HG03045 (cell line): ENCODE measurements around the gene GJB3.
"Not testable (repeated sequence)": the region's sequence is repeated elsewhere in the genome, so short reads cannot be mapped to it uniquely, and the experiment has no call there.

Experiments used
- ATAC-seq: cut with Tn5 transposase; IDR thresholded peaks from one replicate; pipeline ENCODE4 v1.9.1; 2021; ENCODE audit warnings: mild to moderate bottlenecking, moderate library complexity; ENCODE audit not compliant: unreplicated experiment

GJB3 gene

DNA sequence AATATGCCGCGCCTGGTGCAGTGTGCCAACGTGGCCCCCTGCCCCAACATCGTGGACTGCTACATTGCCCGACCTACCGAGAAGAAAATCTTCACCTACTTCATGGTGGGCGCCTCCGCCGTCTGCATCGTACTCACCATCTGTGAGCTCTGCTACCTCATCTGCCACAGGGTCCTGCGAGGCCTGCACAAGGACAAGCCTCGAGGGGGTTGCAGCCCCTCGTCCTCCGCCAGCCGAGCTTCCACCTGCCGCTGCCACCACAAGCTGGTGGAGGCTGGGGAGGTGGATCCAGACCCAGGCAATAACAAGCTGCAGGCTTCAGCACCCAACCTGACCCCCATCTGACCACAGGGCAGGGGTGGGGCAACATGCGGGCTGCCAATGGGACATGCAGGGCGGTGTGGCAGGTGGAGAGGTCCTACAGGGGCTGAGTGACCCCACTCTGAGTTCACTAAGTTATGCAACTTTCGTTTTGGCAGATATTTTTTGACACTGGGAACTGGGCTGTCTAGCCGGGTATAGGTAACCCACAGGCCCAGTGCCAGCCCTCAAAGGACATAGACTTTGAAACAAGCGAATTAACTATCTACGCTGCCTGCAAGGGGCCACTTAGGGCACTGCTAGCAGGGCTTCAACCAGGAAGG, 4.3 kb downstream of the GJB3 start:
- no peak for ATAC-seq

- no peak for ATAC-seq
Observed at GRCh38 chr1:34785875-34786470, 5.0 kb downstream of the GJB3 start.

DNA sequence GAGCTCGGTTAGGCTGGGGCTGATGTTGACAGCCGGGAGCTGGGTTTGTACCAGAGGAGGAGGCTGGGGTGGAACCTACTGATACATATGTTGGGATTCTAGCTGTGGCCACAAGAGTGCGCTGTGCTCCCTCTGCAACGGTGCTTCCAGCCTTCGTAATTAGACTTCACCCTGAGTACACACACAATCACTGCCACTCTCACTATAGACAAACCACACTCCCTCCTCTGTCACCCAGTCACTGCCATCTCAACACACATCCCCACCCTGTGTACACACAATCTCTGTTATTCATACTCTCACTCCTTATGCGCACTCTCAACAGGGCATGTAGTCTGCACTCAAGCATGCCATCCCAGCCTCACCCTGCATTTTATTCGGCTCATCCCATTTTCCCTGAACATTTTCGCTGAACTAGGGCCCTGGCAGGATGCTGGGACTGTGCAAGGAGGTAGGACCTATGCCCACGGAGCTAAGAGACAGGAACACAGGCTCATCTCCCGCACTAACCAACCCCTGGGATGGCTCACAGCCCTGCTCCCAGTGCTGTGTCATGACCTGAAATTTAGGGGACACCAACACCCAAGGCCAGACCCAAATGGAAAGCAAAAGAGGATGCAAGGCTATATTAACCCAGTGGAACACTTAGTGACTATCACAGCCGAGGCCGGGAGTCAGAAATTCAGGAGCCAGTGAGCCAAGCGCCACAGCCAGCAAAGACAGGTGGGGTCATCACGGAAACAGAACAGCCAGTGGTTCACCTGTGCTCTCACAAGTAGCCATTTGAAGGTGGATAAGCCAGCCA, 5.7 kb downstream of the GJB3 start:
- ATAC-seq: peak; percentile 59

- ATAC-seq: no peak
Observed at GRCh38 chr1:34787461-34788420, 6.7 kb downstream of the GJB3 start.

DNA sequence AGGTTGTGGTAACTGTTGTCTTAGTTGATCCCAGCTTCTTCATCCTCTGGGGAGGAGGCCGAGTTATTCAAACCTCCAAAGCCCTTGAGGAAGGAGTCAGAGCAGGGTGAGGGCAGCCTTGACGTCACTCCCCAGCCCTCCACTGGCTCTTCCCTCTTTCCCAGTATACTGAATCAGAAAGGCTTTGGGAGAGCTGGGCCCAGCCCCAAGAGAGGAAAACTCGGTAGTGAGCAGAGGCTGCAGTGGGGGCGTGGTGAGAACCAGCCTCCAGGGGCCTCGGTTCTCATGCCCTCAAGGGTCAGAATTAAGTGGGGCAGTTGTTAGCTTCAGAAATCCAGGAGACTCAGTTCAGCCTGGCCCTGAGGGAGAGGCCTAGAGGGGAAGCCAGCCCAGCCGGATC, 10.0 kb downstream of the GJB3 start:
- ATAC-seq: no peak

- no peak for ATAC-seq
Observed at GRCh38 chr1:34792424-34792823, 11.4 kb downstream of the GJB3 start.

GRCh38 chr1:34792868-34793727, 12.1 kb downstream of the GJB3 start, which contains the start of gene GJA4:
Gene GJA4 (plus strand): TSS chr1:34792999. CDS start chr1:34794214, 1,215 bp downstream.
- no peak for ATAC-seq

GRCh38 chr1:34794001-34794789, 13.2 kb downstream of the GJB3 start:
- ATAC-seq: no peak

DNA sequence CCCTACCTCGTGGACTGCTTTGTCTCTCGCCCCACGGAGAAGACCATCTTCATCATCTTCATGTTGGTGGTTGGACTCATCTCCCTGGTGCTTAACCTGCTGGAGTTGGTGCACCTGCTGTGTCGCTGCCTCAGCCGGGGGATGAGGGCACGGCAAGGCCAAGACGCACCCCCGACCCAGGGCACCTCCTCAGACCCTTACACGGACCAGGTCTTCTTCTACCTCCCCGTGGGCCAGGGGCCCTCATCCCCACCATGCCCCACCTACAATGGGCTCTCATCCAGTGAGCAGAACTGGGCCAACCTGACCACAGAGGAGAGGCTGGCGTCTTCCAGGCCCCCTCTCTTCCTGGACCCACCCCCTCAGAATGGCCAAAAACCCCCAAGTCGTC, 13.8 kb downstream of the GJB3 start:
- ATAC-seq: no peak

- no peak for ATAC-seq
Observed at GRCh38 chr1:34795916-34796315, 14.9 kb downstream of the GJB3 start.

GRCh38 chr1:34796990-34797389, 16.0 kb downstream of the GJB3 start:
- no peak for ATAC-seq

DNA sequence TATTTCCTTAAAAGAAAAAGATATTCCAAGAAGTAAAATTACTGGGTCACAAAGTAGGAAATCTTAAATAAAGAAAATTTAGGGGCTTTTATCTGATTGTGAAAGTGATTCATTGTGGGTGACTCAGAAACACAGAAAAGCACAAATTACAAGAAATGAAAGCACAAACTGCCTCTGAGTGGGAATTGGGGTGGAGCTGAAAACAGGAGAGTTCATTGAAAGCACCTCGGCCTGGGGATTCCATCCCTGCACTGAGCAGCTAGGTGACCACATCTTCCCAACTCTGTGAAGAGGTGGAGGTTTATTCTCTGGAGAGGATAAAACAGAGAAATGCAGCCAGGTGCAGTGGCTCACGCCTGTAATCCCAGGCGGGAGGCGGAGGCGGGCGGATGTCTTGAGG, 19.2 kb downstream of the GJB3 start:
- no peak for ATAC-seq

DNA sequence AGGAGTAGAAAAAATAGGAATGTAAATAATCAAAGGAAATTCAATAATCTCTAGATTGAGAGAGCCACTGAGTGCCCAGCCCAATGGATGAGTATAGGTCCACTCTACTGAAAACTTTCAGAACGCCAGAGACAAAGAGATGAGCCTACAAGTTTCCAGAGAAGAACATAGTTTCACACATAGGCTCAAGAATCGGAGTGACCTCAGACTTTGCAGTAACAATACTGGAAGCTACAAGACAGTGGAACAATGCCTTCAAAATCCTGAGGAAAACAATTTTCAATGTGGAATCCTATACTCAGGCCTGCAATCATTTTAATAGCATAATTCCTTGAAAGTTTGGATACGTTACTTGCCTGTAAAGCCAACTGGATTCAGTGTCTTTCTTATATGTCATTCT, 22.8 kb downstream of the GJB3 start:
- no peak for ATAC-seq

GRCh38 chr1:34806396-34806795, 25.4 kb downstream of the GJB3 start:
- ATAC-seq: no peak

DNA sequence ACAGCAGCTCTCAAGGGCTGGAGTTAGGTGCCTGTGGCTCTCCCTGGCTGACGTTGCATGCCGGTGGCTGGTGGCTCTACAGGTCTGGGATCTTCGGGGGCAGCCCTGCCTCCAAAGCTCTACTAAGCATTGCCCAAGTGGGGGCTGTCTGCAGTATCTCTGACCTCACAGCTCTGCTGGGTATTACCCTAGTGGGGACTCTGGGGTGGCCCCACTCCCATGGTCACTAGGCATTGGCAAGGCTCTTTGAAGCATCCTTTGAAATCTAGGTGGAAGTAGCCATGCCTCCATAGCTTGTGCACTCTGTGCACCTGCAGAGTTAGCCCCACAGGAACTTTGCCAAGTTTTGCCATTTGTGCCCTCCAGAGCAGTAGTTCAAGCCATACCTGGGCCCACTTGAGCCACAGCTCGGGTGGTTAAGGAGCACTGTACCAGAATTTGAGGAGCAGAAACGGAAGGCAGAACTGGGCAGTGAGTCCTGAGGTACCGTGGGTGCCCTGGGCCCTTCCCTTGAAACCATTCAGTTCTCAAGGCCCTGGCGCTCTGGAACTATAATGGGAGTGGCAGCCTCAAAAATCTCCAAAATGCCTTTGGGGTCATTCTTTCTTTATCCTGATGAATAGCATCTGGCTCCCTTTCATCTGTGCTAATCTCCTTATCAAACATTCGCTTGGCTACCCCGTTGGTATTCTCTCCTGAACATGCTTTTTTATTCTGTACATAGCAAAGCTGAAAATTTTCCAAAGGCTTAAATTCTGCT, 27.2 kb downstream of the GJB3 start:
- ATAC-seq: no peak

DNA sequence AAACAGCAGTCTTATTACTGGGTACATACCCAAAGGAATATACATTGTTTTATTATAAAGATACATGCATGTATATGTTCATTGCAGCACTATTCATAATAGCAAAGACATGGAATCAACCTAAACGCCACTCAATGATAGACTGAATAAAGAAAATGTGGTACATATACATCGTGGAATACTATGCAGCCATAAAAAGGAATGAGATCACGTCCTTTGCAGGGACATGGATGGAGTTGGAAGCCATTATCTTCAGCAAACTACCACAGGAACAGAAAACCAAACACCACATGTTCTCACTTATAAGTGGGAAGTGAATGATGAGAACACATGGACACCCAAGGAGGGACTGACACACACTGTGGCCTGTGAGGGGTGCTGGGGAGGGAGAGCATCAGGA, 29.8 kb downstream of the GJB3 start:
- ATAC-seq: not testable (repeated sequence)

DNA sequence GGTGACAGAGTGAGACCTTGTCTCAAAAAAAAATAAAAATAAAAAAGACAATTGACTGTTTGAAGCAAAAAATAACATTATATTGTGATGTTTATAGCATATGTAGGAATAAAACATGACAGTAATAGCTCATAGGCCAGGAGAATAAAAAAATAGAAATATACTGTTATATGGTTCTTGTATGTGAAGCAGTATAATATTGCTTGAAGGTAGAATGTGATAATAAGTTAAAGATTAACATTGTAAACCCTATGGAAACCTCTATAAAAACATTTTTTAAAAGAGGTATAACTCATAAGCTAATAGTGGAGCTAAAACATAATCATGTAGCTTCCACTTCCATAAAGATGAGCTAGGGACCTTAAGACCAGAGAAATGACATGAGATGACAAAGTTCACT, 35.3 kb downstream of the GJB3 start:
- ATAC-seq: no peak

GRCh38 chr1:34816778-34817177, 35.8 kb downstream of the GJB3 start:
- no peak for ATAC-seq
